Adipocyte (in vitro differentiated cells): ENCODE data around the gene CCR3.

Experiments
- DNase-seq: peaks from one replicate; pipeline ENCODE4 v3.0.0-alpha.2; 2015; ENCODE audit warnings: low read depth
- H3K27me3 ChIP-seq: replicated peaks from 2 replicates; pipeline ENCODE4 v1.7.0; 2013; ENCODE audit warnings: mild to moderate bottlenecking, low read length, moderate library complexity; ENCODE audit not compliant: control insufficient read depth, insufficient read depth
- H3K36me3 ChIP-seq: 2 replicates; pipeline ENCODE4 v1.7.0; 2013; ENCODE audit warnings: low read length, mild to moderate bottlenecking, moderate library complexity; ENCODE audit not compliant: control insufficient read depth, insufficient read depth, severe bottlenecking
- H3K4me1 ChIP-seq: 2 replicates; pipeline ENCODE4 v1.7.0; 2013; ENCODE audit warnings: mild to moderate bottlenecking, low read length, moderate library complexity; ENCODE audit not compliant: control insufficient read depth, insufficient read depth
- H3K4me3 ChIP-seq: 2 replicates; pipeline ENCODE4 v1.7.0; 2013; ENCODE audit warnings: mild to moderate bottlenecking, low read length, moderate library complexity
- H3K9ac ChIP-seq: 2 replicates; pipeline ENCODE4 v1.7.0; 2013; ENCODE audit warnings: mild to moderate bottlenecking, low read length, moderate library complexity
- H3K9me3 ChIP-seq: 2 replicates; pipeline ENCODE4 v1.7.0; 2013; ENCODE audit warnings: mild to moderate bottlenecking, low read length, moderate library complexity; ENCODE audit not compliant: control insufficient read depth

CCR3 gene

GRCh38 chr3:46242120-46242519, at the start of gene CCR3:
Gene CCR3, plus strand, starts transcription at chr3:46242460. Its CDS starts 22,699 bp downstream, at chr3:46265159.
- no peak within 1 kb of the TSS for H3K9ac ChIP-seq
- DNase-seq = no peak

GRCh38 chr3:46192939-46193338, 49.3 kb upstream of the CCR3 start:
- Histone ChIP-seq H3K27me3 (no peaks in the 10 kb centered on the region), H3K9me3 (peaks cover 23% of the 10 kb centered on the region), H3K4me3 (no peak overlapping the region), H3K4me1 (peaks cover 1% of the 10 kb centered on the region), H3K36me3 (no peaks in the 10 kb centered on the region), H3K9ac (no peak overlapping the region)
- no peak for DNase-seq

More at GRCh38 chr3:46242120-46242519, at the start of gene CCR3:
- H3K27me3 ChIP-seq = no peaks in the 10 kb centered on the region
- no peaks in the 10 kb centered on the region for H3K9me3 ChIP-seq
- H3K36me3 ChIP-seq = no peaks in the 10 kb centered on the region
- peaks cover 24% of the 10 kb centered on the region for H3K4me1 ChIP-seq
- H3K4me3 ChIP-seq = no peak within 1 kb of the TSS

GRCh38 chr3:46193436-46193835, 48.8 kb upstream of the CCR3 start:
- Histone ChIP-seq H3K27me3 (no peaks in the 10 kb centered on the region), H3K36me3 (no peaks in the 10 kb centered on the region), H3K9me3 (peaks cover 25% of the 10 kb centered on the region), H3K4me3 (no peak overlapping the region), H3K9ac (no peak overlapping the region), H3K4me1 (no peaks in the 10 kb centered on the region)
- DNase-seq = no peak

- no peak for DNase-seq
- peaks cover 25% of the 10 kb centered on the region for H3K9me3 ChIP-seq
- no peaks in the 10 kb centered on the region for H3K36me3 ChIP-seq
- no peaks in the 10 kb centered on the region for H3K27me3 ChIP-seq
- no peak overlapping the region for H3K4me3 ChIP-seq
- H3K9ac ChIP-seq = no peak overlapping the region
- H3K4me1 ChIP-seq = no peaks in the 10 kb centered on the region
Measured at GRCh38 chr3:46194868-46195553, 47.2 kb upstream of the CCR3 start.

- no peak overlapping the region for H3K4me3 ChIP-seq
- no peak for DNase-seq
- H3K9me3 ChIP-seq = peaks cover 25% of the 10 kb centered on the region
- no peaks in the 10 kb centered on the region for H3K36me3 ChIP-seq
- no peaks in the 10 kb centered on the region for H3K27me3 ChIP-seq
- H3K4me1 ChIP-seq = no peaks in the 10 kb centered on the region
- no peak overlapping the region for H3K9ac ChIP-seq
Measured at GRCh38 chr3:46196261-46196957, 45.9 kb upstream of the CCR3 start.

GRCh38 chr3:46200211-46200610, 42.0 kb upstream of the CCR3 start:
- DNase-seq = no peak
- Histone ChIP-seq H3K4me1 (no peaks in the 10 kb centered on the region), H3K9ac (no peak overlapping the region)

GRCh38 chr3:46200790-46201189, 41.5 kb upstream of the CCR3 start:
- Histone ChIP-seq H3K4me3 (no peak overlapping the region), H3K36me3 (no peaks in the 10 kb centered on the region), H3K9me3 (peaks cover 9% of the 10 kb centered on the region), H3K27me3 (no peaks in the 10 kb centered on the region), H3K9ac (no peak overlapping the region), H3K4me1 (no peaks in the 10 kb centered on the region)
- DNase-seq = no peak

More at GRCh38 chr3:46200211-46200610, 42.0 kb upstream of the CCR3 start:
- Histone ChIP-seq H3K36me3 (no peaks in the 10 kb centered on the region), H3K9me3 (peaks cover 10% of the 10 kb centered on the region), H3K4me3 (no peak overlapping the region), H3K27me3 (no peaks in the 10 kb centered on the region)

GRCh38 chr3:46202535-46202934, 39.7 kb upstream of the CCR3 start:
- no peaks in the 10 kb centered on the region for H3K27me3 ChIP-seq
- no peaks in the 10 kb centered on the region for H3K36me3 ChIP-seq
- peaks cover 6% of the 10 kb centered on the region for H3K9me3 ChIP-seq
- DNase-seq = no peak
- H3K4me3 ChIP-seq = no peak overlapping the region
- peaks cover 15% of the 10 kb centered on the region for H3K4me1 ChIP-seq
- H3K9ac ChIP-seq = no peak overlapping the region

GRCh38 chr3:46203681-46204080, 38.6 kb upstream of the CCR3 start:
- Histone ChIP-seq H3K4me3 (no peak overlapping the region), H3K9me3 (no peaks in the 10 kb centered on the region), H3K27me3 (no peaks in the 10 kb centered on the region), H3K4me1 (peaks cover 20% of the 10 kb centered on the region), H3K36me3 (no peaks in the 10 kb centered on the region), H3K9ac (no peak overlapping the region)
- no peak for DNase-seq

GRCh38 chr3:46205286-46205960, 36.8 kb upstream of the CCR3 start:
- Histone ChIP-seq H3K4me1 (peaks cover 31% of the 10 kb centered on the region), H3K4me3 (no peak overlapping the region), H3K36me3 (no peaks in the 10 kb centered on the region), H3K9me3 (no peaks in the 10 kb centered on the region), H3K9ac (no peak overlapping the region), H3K27me3 (no peaks in the 10 kb centered on the region)
- no peak for DNase-seq

GRCh38 chr3:46206282-46207015, 35.8 kb upstream of the CCR3 start:
- H3K9ac ChIP-seq = no peak overlapping the region
- no peaks in the 10 kb centered on the region for H3K9me3 ChIP-seq
- no peak for DNase-seq
- no peak overlapping the region for H3K4me3 ChIP-seq
- H3K4me1 ChIP-seq = peaks cover 31% of the 10 kb centered on the region
- H3K36me3 ChIP-seq = no peaks in the 10 kb centered on the region
- H3K27me3 ChIP-seq = no peaks in the 10 kb centered on the region
